SK-N-SH treated with all-trans-retinoic acid at 6 μM for 48 hours (cell line): ENCODE measurements around the gene TMPRSS11B.

Experiments used
- ATAC-seq: fragments of 200-7000 bp; cut with Tn5 transposase; 3 replicates; pipeline ENCODE4 v1.9.1; 2020; ENCODE audit warnings: mild to moderate bottlenecking, moderate library complexity
- ARNTL ChIP-seq: fragments of 450-650 bp; formaldehyde crosslinking; IDR thresholded peaks from 2 replicates; pipeline ENCODE4 v1.5.0; 2020; ENCODE audit warnings: low read depth, mild to moderate bottlenecking, moderate library complexity, borderline replicate concordance
- BACH2 ChIP-seq: fragments of 250-450 bp; sonication (Bioruptor Pico); IDR thresholded peaks from 2 replicates; pipeline ENCODE4 v1.9.0; 2021; ENCODE audit warnings: mild to moderate bottlenecking, borderline replicate concordance
- CSDC2 ChIP-seq: fragments of 250-450 bp; sonication (Bioruptor Pico); IDR thresholded peaks from 2 replicates; pipeline ENCODE4 v1.5.0; 2020; ENCODE audit warnings: mild to moderate bottlenecking, moderate library complexity
- ESRRG ChIP-seq: fragments of 250-450 bp; sonication (Bioruptor Pico); IDR thresholded peaks from 2 replicates; pipeline ENCODE4 v1.6.1; 2021; ENCODE audit warnings: mild to moderate bottlenecking
- GLIS3 ChIP-seq: fragments of 250-450 bp; sonication (Bioruptor Pico); IDR thresholded peaks from 2 replicates; pipeline ENCODE4 v1.5.0; 2020; ENCODE audit warnings: mild to moderate bottlenecking, moderate library complexity
- ISL1 ChIP-seq: fragments of 250-450 bp; sonication (Bioruptor Pico); IDR thresholded peaks from 2 replicates; pipeline ENCODE4 v2.1.2; 2022; ENCODE audit warnings: mild to moderate bottlenecking, moderate library complexity
- OSR1 ChIP-seq: fragments of 250-450 bp; sonication (Bioruptor Pico); IDR thresholded peaks from 2 replicates; pipeline ENCODE4 v1.8.0; 2022; ENCODE audit warnings: moderate library complexity, mild to moderate bottlenecking, inconsistent platforms
- PATZ1 ChIP-seq: fragments of 250-450 bp; sonication (Bioruptor Pico); IDR thresholded peaks from 2 replicates; pipeline ENCODE4 v1.8.0; 2020; ENCODE audit warnings: mild to moderate bottlenecking, moderate library complexity, borderline replicate concordance
- PPARA ChIP-seq: fragments of 250-450 bp; sonication (Bioruptor Pico); IDR thresholded peaks from 2 replicates; pipeline ENCODE4 v1.5.0; 2020; ENCODE audit warnings: mild to moderate bottlenecking, borderline replicate concordance
- RARB ChIP-seq: fragments of 250-450 bp; sonication (Bioruptor Pico); IDR thresholded peaks from 2 replicates; pipeline ENCODE4 v1.8.0; 2021; ENCODE audit warnings: mild to moderate bottlenecking, moderate library complexity
- SNAI2 ChIP-seq: fragments of 250-450 bp; sonication (Bioruptor Pico); IDR thresholded peaks from 2 replicates; pipeline ENCODE4 v1.5.0; 2020; ENCODE audit warnings: mild to moderate bottlenecking, moderate library complexity
- TCF4 ChIP-seq: fragments of 250-450 bp; sonication (Bioruptor Pico); IDR thresholded peaks from 2 replicates; pipeline ENCODE4 v1.8.0; 2021; ENCODE audit warnings: mild to moderate bottlenecking, moderate library complexity, borderline replicate concordance
- ZC3H10 ChIP-seq: fragments of 250-450 bp; sonication (Bioruptor Pico); IDR thresholded peaks from 2 replicates; pipeline ENCODE4 v1.5.1; 2021; ENCODE audit warnings: mild to moderate bottlenecking, moderate library complexity
- ZFP3 ChIP-seq: fragments of 250-450 bp; sonication (Bioruptor Pico); IDR thresholded peaks from 2 replicates; pipeline ENCODE4 v1.5.0; 2020; ENCODE audit warnings: mild to moderate bottlenecking, moderate library complexity
- ZFP30 ChIP-seq: fragments of 450-650 bp; formaldehyde crosslinking; IDR thresholded peaks from 2 replicates; pipeline ENCODE4 v1.5.0; 2022; ENCODE audit warnings: mild to moderate bottlenecking, moderate library complexity
- ZNF565 ChIP-seq: fragments of 450-650 bp; formaldehyde crosslinking; conservative IDR thresholded peaks from 2 replicates; pipeline ENCODE4 v1.5.0; 2020; ENCODE audit warnings: low read depth, mild to moderate bottlenecking, moderate library complexity
- ZNF70 ChIP-seq: fragments of 450-650 bp; formaldehyde crosslinking; IDR thresholded peaks from 2 replicates; pipeline ENCODE4 v1.5.0; 2020; ENCODE audit warnings: mild to moderate bottlenecking, moderate library complexity
- TF ChIP-seq, protein P1 (sequence below): fragments of 250-450 bp; sonication (Bioruptor Pico); IDR thresholded peaks from 2 replicates; pipeline ENCODE4 v1.5.0; 2020; ENCODE audit warnings: mild to moderate bottlenecking, moderate library complexity
- TF ChIP-seq, protein P2 (sequence below): fragments of 250-450 bp; sonication (Bioruptor Pico); IDR thresholded peaks from 2 replicates; pipeline ENCODE4 v1.5.1; 2021; ENCODE audit warnings: mild to moderate bottlenecking, moderate library complexity
- TF ChIP-seq, protein P3 (sequence below): fragments of 250-450 bp; sonication (Bioruptor Pico); IDR thresholded peaks from 2 replicates; pipeline ENCODE4 v1.5.1; 2020; ENCODE audit warnings: low read depth, mild to moderate bottlenecking, moderate library complexity

Gene TMPRSS11B

GRCh38 chr4:68259191-68259590 lies 13.7 kb upstream of the TMPRSS11B start:
- no peak for ATAC-seq
- TF ChIP-seq ARNTL (CRISPR knock-in tag), result no peak
- no peak for TF ChIP-seq OSR1
- TF ChIP-seq, all 23 proteins: peak for 0

DNA sequence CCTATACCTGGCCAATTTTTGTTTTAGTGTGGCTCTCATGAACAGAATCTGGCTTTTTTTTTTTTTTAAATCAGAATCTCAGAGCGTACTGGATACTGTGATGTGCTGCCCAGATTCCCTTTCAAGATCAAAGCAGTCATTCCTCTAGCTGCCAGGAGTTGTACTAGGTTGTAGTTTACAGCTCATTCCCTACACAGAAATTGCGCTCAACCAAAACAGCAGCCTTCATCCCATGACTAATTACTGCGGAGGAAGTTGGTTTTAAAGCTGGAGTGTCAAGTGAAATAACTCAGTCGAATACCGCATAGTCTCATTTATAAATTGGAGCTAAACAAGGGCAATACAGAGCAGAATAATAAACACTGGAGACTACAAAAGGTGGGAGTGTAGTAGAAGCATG lies 12.2 kb upstream of the TMPRSS11B start:
- ATAC-seq, result no peak
- no peak for TF ChIP-seq ZFP3 (CRISPR knock-in tag)
- TF ChIP-seq ESRRG, result no peak
- no peak for TF ChIP-seq ISL1 (CRISPR knock-in tag)
- TF ChIP-seq, protein P1, sequence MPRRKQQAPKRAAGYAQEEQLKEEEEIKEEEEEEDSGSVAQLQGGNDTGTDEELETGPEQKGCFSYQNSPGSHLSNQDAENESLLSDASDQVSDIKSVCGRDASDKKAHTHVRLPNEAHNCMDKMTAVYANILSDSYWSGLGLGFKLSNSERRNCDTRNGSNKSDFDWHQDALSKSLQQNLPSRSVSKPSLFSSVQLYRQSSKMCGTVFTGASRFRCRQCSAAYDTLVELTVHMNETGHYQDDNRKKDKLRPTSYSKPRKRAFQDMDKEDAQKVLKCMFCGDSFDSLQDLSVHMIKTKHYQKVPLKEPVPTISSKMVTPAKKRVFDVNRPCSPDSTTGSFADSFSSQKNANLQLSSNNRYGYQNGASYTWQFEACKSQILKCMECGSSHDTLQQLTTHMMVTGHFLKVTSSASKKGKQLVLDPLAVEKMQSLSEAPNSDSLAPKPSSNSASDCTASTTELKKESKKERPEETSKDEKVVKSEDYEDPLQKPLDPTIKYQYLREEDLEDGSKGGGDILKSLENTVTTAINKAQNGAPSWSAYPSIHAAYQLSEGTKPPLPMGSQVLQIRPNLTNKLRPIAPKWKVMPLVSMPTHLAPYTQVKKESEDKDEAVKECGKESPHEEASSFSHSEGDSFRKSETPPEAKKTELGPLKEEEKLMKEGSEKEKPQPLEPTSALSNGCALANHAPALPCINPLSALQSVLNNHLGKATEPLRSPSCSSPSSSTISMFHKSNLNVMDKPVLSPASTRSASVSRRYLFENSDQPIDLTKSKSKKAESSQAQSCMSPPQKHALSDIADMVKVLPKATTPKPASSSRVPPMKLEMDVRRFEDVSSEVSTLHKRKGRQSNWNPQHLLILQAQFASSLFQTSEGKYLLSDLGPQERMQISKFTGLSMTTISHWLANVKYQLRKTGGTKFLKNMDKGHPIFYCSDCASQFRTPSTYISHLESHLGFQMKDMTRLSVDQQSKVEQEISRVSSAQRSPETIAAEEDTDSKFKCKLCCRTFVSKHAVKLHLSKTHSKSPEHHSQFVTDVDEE (CRISPR knock-in tag), result no peak
- no peak for TF ChIP-seq ZNF70
- TF ChIP-seq, all 23 proteins: peak for 0

GRCh38 chr4:68256284-68256683 lies 10.8 kb upstream of the TMPRSS11B start:
- ATAC-seq, result no peak
- TF ChIP-seq, protein P1 (CRISPR knock-in tag), result no peak
- TF ChIP-seq OSR1, result no peak
- no peak for TF ChIP-seq BACH2 (CRISPR knock-in tag)

GRCh38 chr4:68250151-68250930 lies 4.8 kb upstream of the TMPRSS11B start:
- no peak for TF ChIP-seq ZNF565 (CRISPR knock-in tag)
- TF ChIP-seq CSDC2 (CRISPR knock-in tag), result no peak
- no peak for TF ChIP-seq ISL1 (CRISPR knock-in tag)
- TF ChIP-seq PATZ1 (CRISPR knock-in tag), result no peak
- TF ChIP-seq SNAI2 (CRISPR knock-in tag), result no peak
- ATAC-seq, result no peak

DNA sequence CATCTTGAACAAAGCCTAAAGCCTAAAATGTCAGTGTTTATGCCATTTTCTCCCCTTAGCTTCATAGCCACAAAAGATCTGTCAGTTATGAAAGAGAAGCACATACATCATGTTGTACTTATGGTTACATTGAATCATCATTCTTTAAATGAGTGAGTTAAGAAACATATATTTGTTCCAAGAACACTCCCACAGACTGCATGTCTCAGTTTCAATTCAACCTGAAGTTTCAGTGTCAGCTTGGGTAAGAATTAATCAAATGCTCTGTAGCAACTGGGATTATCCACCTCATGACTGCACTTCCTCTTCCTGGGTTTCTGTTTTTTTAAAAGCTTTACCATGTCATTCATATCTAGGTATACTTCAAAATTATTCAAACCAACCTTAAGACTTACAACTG lies 3.9 kb upstream of the TMPRSS11B start:
- no peak for ATAC-seq
- TF ChIP-seq CSDC2 (CRISPR knock-in tag) (no peak), OSR1 (no peak), ESRRG (no peak), PPARA (no peak), ARNTL (CRISPR knock-in tag) (no peak), BACH2 (CRISPR knock-in tag) (no peak), TCF4 (CRISPR knock-in tag) (no peak), ZC3H10 (CRISPR knock-in tag) (no peak), ZFP30 (CRISPR knock-in tag) (no peak), SNAI2 (CRISPR knock-in tag) (no peak), GLIS3 (no peak), ZNF565 (CRISPR knock-in tag) (no peak), RARB (CRISPR knock-in tag) (no peak), ZFP3 (CRISPR knock-in tag) (no peak)
- TF ChIP-seq, protein P2, sequence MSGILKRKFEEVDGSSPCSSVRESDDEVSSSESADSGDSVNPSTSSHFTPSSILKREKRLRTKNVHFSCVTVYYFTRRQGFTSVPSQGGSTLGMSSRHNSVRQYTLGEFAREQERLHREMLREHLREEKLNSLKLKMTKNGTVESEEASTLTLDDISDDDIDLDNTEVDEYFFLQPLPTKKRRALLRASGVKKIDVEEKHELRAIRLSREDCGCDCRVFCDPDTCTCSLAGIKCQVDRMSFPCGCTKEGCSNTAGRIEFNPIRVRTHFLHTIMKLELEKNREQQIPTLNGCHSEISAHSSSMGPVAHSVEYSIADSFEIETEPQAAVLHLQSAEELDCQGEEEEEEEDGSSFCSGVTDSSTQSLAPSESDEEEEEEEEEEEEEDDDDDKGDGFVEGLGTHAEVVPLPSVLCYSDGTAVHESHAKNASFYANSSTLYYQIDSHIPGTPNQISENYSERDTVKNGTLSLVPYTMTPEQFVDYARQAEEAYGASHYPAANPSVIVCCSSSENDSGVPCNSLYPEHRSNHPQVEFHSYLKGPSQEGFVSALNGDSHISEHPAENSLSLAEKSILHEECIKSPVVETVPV, result no peak
- TF ChIP-seq, protein P1 (CRISPR knock-in tag), result no peak
- TF ChIP-seq, protein P3, sequence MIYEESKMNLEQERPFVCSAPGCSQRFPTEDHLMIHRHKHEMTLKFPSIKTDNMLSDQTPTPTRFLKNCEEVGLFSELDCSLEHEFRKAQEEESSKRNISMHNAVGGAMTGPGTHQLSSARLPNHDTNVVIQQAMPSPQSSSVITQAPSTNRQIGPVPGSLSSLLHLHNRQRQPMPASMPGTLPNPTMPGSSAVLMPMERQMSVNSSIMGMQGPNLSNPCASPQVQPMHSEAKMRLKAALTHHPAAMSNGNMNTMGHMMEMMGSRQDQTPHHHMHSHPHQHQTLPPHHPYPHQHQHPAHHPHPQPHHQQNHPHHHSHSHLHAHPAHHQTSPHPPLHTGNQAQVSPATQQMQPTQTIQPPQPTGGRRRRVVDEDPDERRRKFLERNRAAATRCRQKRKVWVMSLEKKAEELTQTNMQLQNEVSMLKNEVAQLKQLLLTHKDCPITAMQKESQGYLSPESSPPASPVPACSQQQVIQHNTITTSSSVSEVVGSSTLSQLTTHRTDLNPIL (CRISPR knock-in tag), result no peak
